Right atrium auricular region (tissue), 2 donors: ENCODE data around the gene PDE4D. TPM values are rescaled to one million over a fixed set of nuclear protein-coding genes. Genes with fewer than 3 reads are reported as not detected.

Source experiments
- DNase-seq: peaks from one replicate; pipeline ENCODE4 v3.0.0-alpha.2; 2019; ENCODE audit warnings: low spot score
- H3K27ac ChIP-seq, 2 donors: fragments of 200-600 bp; sonication (generic); 1 replicate in 1 of 2; 2 replicates in 1 of 2; pipeline ENCODE4 v1.5.1; 2016 to 2019
- H3K27me3 ChIP-seq, 2 donors: fragments of 200-600 bp; sonication (generic); one replicate each; pipeline versions ENCODE4 v1.5.1 to v1.6.0; 2017 to 2019
- H3K36me3 ChIP-seq: fragments of 200-600 bp; sonication (generic); one replicate; pipeline ENCODE4 v1.5.1; 2016
- H3K4me1 ChIP-seq, 2 donors: fragments of 200-600 bp; sonication (generic); one replicate each; pipeline versions ENCODE4 v1.5.1 to v1.6.0; 2017 to 2019
- H3K4me3 ChIP-seq, 2 donors: fragments of 200-600 bp; sonication (generic); 1 replicate in 1 of 2; 2 replicates in 1 of 2; pipeline ENCODE4 v1.5.1; 2017 to 2019; ENCODE audit warnings: mild to moderate bottlenecking in 1 of 2, moderate library complexity in 1 of 2
- H3K9me3 ChIP-seq, 2 donors: fragments of 200-600 bp; sonication (generic); one replicate each; pipeline ENCODE4 v1.5.1; 2019
- CTCF ChIP-seq, 2 donors: fragments of 200-600 bp; sonication (generic); IDR thresholded peaks; one replicate each; pipeline ENCODE4 v1.5.1; 2019; ENCODE audit warnings: antibody characterized with exemption in 2 of 2
- total RNA-seq, 2 donors: library from RNA; depleted of rRNA; stranded (reverse); fragments of >200 nt; gene quantifications; one replicate each; pipeline ENCODE4 v1.1.0, GENCODE V29; 2016

Gene PDE4D
- total RNA-seq, 2 donors from 2014 or later, result 43.3 to 44.0 TPM

GRCh38 chr5:58930520-58930919 is 963.0 kb downstream of the PDE4D start:
- DNase-seq, result no peak
- no peak overlapping the region for H3K27ac ChIP-seq
- no peaks in the 10 kb centered on the region for H3K36me3 ChIP-seq
- peaks cover 0 to 12% of the 10 kb centered on the region in 2 donors for H3K4me1 ChIP-seq
- H3K9me3 ChIP-seq, result no peaks in the 10 kb centered on the region
- no peaks in the 10 kb centered on the region for H3K27me3 ChIP-seq
- no peak overlapping the region for H3K4me3 ChIP-seq
- no peak for TF ChIP-seq CTCF (IDR thresholded peaks at IDR 0.05)

- DNase-seq, result no peak
- Histone ChIP-seq H3K27me3 (no peaks in the 10 kb centered on the region), H3K4me1 (peaks cover 0 to 13% of the 10 kb centered on the region in 2 donors), H3K9me3 (no peaks in the 10 kb centered on the region), H3K27ac (no peak overlapping the region), H3K4me3 (no peak overlapping the region), H3K36me3 (no peaks in the 10 kb centered on the region)
- no peak for TF ChIP-seq CTCF (IDR thresholded peaks at IDR 0.05)
These were observed 963.8 kb downstream of the PDE4D start for GRCh38 chr5:58929726-58930125.

- DNase-seq, result no peak
- Histone ChIP-seq H3K27me3 (no peaks in the 10 kb centered on the region), H3K9me3 (no peaks in the 10 kb centered on the region), H3K27ac (no peak overlapping the region), H3K4me3 (no peak overlapping the region), H3K36me3 (no peaks in the 10 kb centered on the region), H3K4me1 (peaks cover 0 to 20% of the 10 kb centered on the region in 2 donors)
- TF ChIP-seq CTCF (IDR thresholded peaks at IDR 0.05), result no peak
These were observed 965.6 kb downstream of the PDE4D start for GRCh38 chr5:58927938-58928337.

GRCh38 chr5:58927181-58927580 is 966.3 kb downstream of the PDE4D start:
- TF ChIP-seq CTCF (IDR thresholded peaks at IDR 0.05), result no peak
- no peaks in the 10 kb centered on the region for H3K27me3 ChIP-seq
- no peaks in the 10 kb centered on the region for H3K9me3 ChIP-seq
- peaks cover 0 to 27% of the 10 kb centered on the region in 2 donors for H3K4me1 ChIP-seq
- no peak overlapping the region for H3K27ac ChIP-seq
- no peak for DNase-seq
- no peaks in the 10 kb centered on the region for H3K36me3 ChIP-seq
- no peak overlapping the region for H3K4me3 ChIP-seq

- no peaks in the 10 kb centered on the region for H3K36me3 ChIP-seq
- peaks cover 0 to 32% of the 10 kb centered on the region in 2 donors for H3K4me1 ChIP-seq
- no peak for TF ChIP-seq CTCF (IDR thresholded peaks at IDR 0.05)
- no peaks in the 10 kb centered on the region for H3K9me3 ChIP-seq
- H3K4me3 ChIP-seq, result no peak overlapping the region
- no peaks in the 10 kb centered on the region for H3K27me3 ChIP-seq
- DNase-seq, result no peak
- no peak overlapping the region for H3K27ac ChIP-seq
These were observed 967.0 kb downstream of the PDE4D start for GRCh38 chr5:58926541-58926935.
